Kidney epithelial cell (primary cell): ENCODE data around the gene FBXO38. TPM values are rescaled to one million over a fixed set of nuclear protein-coding genes. Genes with fewer than 3 reads are reported as not detected.
A peak's percentile ranks its signal among the peaks of the same experiment; 100 is the strongest.

ENCODE experiments used
- DNase-seq: peaks from one replicate; pipeline ENCODE4 v3.0.0-alpha.2; 2010; ENCODE audit warnings: low read depth
- H3K27me3 ChIP-seq: 2 replicates; pipeline ENCODE4 v1.6.0; 2011; ENCODE audit warnings: low read length; ENCODE audit not compliant: control insufficient read depth, insufficient read depth
- H3K36me3 ChIP-seq: 2 replicates; pipeline ENCODE4 v1.5.1; 2011; ENCODE audit warnings: low read length; ENCODE audit not compliant: control insufficient read depth, insufficient read depth
- H3K4me3 ChIP-seq: 2 replicates; pipeline ENCODE4 v1.5.1; 2011; ENCODE audit warnings: low read depth, mild to moderate bottlenecking, control low read depth, low read length
- CTCF ChIP-seq: IDR thresholded peaks from 2 replicates; pipeline ENCODE4 v1.5.1; 2011; ENCODE audit warnings: mild to moderate bottlenecking, moderate library complexity, low read length, control low read depth, inconsistent platforms; ENCODE audit not compliant: insufficient read depth, poor library complexity, severe bottlenecking
- total RNA-seq: library from RNA; depleted of rRNA; stranded (reverse); fragments of >200 nt; gene quantifications from 2 replicates; pipeline ENCODE4 v1.2.3, GENCODE V29; 2015

Gene FBXO38
- total RNA-seq, 1 donor from 2014 or later: 33.1 TPM

DNA sequence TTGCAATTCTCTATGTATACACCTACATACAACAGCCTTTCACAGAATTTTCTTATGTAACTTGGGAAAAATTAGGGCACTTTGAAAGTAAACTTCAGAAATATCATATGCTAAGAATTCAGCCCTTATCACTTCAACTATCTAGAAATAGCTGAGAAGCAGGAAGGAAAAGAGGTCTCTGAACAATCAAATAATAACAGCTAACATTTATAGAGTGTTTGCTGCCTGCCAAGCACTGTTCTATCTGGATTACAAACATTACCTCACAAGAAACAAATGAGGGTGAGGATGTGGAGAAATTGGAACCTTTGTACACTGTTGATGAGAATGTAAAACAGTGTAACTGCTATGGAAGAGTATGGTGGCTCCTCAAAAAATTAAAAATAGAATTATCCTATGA lies 4.4 kb upstream of the FBXO38 start:
- DNase-seq: no peak
- TF ChIP-seq CTCF: no peak
- Histone ChIP-seq H3K4me3 (no peak overlapping the region), H3K27me3 (no peaks in the 10 kb centered on the region), H3K36me3 (no peaks in the 10 kb centered on the region)

DNA sequence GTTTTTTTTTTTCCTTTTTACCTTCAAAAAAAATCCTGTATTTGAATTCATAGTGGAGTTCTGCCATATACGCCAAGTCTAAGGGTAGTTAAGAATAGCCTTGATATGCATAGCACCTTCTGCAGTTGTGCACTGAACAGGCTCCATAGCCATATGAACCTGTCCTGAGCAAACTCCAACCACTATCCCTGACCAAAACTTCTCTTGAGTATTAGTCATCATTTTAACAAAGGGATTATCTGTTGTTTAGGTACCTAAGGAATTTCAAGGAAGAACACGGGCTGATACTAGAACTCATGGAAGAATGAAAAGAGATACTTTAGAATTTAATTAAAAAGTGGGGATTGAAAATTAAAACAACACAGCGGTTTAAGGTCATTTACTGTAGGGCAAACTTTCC lies 1.9 kb upstream of the FBXO38 start:
- H3K36me3 ChIP-seq: no peaks in the 10 kb centered on the region
- H3K27me3 ChIP-seq: no peaks in the 10 kb centered on the region
- no peak for TF ChIP-seq CTCF
- no peak overlapping the region for H3K4me3 ChIP-seq
- DNase-seq: no peak

- H3K4me3 ChIP-seq: peak overlapping the region; percentile 81
- TF ChIP-seq CTCF: no peak
- DNase-seq: no peak
- H3K27me3 ChIP-seq: no peaks in the 10 kb centered on the region
- H3K36me3 ChIP-seq: no peaks in the 10 kb centered on the region
Observed at GRCh38 chr5:148382961-148383360, 797 bp upstream of the FBXO38 start.

DNA sequence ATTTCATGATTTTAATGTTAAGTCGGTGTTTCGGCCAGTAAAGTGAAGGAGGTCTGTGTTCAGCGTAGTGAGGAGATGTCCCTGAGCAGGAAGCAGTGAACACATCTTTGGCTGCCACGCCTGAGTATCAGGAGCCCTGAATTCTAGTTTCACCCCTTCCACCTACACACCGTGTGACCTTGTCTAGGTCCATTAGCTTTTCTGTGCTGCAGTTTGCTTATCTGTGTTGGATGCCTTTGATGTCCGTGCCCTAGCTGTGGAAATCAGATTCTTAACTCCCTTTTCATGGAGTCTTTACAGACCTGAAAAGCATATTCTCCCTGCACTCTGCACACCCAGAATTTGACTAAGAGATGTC lies 601 bp downstream of the FBXO38 start:
- H3K27me3 ChIP-seq: no peaks in the 10 kb centered on the region
- no peaks in the 10 kb centered on the region for H3K36me3 ChIP-seq
- no peak for TF ChIP-seq CTCF
- DNase-seq: no peak
- H3K4me3 ChIP-seq: peak overlapping the region; percentile 81

GRCh38 chr5:148385094-148385493 lies 1.3 kb downstream of the FBXO38 start:
- Histone ChIP-seq H3K27me3 (no peaks in the 10 kb centered on the region), H3K4me3 (no peak overlapping the region), H3K36me3 (no peaks in the 10 kb centered on the region)
- TF ChIP-seq CTCF: no peak
- DNase-seq: no peak

DNA sequence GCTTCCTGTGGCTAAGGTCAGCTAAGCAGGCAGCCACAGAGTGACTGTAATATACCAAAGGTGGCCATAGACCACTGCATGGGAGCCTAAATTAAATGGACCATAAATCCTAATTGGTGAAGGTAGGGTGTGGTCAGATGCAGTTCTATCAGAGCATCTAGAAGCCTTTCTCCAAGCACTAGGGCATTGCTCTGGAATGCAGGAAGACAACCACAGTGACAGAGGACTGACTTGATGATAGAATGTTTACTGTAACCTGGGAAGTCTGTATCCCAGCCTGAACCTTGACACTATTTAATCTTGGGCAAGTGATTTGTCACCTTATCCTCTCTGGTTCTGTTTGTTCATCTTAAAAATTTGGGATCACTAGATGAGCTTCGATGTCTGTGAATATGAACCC lies 2.3 kb downstream of the FBXO38 start:
- no peaks in the 10 kb centered on the region for H3K36me3 ChIP-seq
- no peak for DNase-seq
- no peak for TF ChIP-seq CTCF
- H3K27me3 ChIP-seq: no peaks in the 10 kb centered on the region
- H3K4me3 ChIP-seq: no peak overlapping the region
